Measurements from ENCODE around the gene SCIN. TPM values are rescaled to one million over a fixed set of nuclear protein-coding genes. Genes with fewer than 3 reads are reported as not detected.
"Not testable (repeated sequence)": the region's sequence is repeated elsewhere in the genome, so short reads cannot be mapped to it uniquely, and the experiment has no call there.

SCIN gene
- total RNA-seq: under 1 TPM; 0.29 to 0.35 TPM
- polyA plus RNA-seq: not detected

- peak within 1 kb of the TSS; percentile 40 for H3K4me3 ChIP-seq (ENCODE audit: low read length)
- Mint-ChIP-seq H3K27me3 (peaks cover 20 to 44% of the 10 kb centered on the region in 2 donors), H3K36me3 (no peaks in the 10 kb centered on the region), H3K27ac (peak within 1 kb of the TSS in 2 of 8 donors; percentile 11 to 30), H3K4me3 (peak within 1 kb of the TSS; percentile 47 to 90 (median 79)), H3K9me3 (no peaks in the 10 kb centered on the region), H3K4me1 (peaks cover 13 to 19% (median 16%) of the 10 kb centered on the region in 3 donors)
- no peaks in the 10 kb centered on the region for H3K9me3 ChIP-seq (ENCODE audit: low read length)
- H3K27ac ChIP-seq (ENCODE audit: low read depth, low read length): no peak within 1 kb of the TSS
- peaks cover 4% of the 10 kb centered on the region for H3K4me1 ChIP-seq (ENCODE audit: insufficient read depth, low read length)
- DNase-seq: peak in 2 of 5 donors; percentile 1 to 44
- ChIA-PET POLR2A (no interaction called here), CTCF (no interaction called here)
- H3K27me3 ChIP-seq (ENCODE audit: insufficient read depth, low read length, poor library complexity, severe bottlenecking): no peaks in the 10 kb centered on the region
- no peaks in the 10 kb centered on the region for H3K36me3 ChIP-seq (ENCODE audit: insufficient read depth, low read length)
These were observed at the start of gene SCIN for GRCh38 chr7:12570534-12571461. TSS of gene SCIN (plus strand) at chr7:12570720. CDS start at chr7:12570787, 67 bp downstream.

GRCh38 chr7:12524794-12525386, 45.6 kb upstream of the SCIN start:
- Histone ChIP-seq H3K36me3 (ENCODE audit: insufficient read depth, low read length) (no peaks in the 10 kb centered on the region), H3K27ac (ENCODE audit: low read depth, low read length) (no peak overlapping the region), H3K27me3 (ENCODE audit: insufficient read depth, low read length, poor library complexity, severe bottlenecking) (no peaks in the 10 kb centered on the region), H3K9me3 (ENCODE audit: low read length) (no peaks in the 10 kb centered on the region), H3K4me1 (ENCODE audit: insufficient read depth, low read length) (no peaks in the 10 kb centered on the region), H3K4me3 (ENCODE audit: low read length) (no peak overlapping the region)
- H3K9me3 Mint-ChIP-seq: no peaks in the 10 kb centered on the region
- no peak overlapping the region for H3K4me3 Mint-ChIP-seq
- peaks cover 0 to 4% (median 0%) of the 10 kb centered on the region in 3 donors for H3K4me1 Mint-ChIP-seq
- H3K27ac Mint-ChIP-seq: no peak overlapping the region
- peak in 2 of 5 donors; percentile 7 to 9 for DNase-seq
- H3K27me3 Mint-ChIP-seq: peaks cover 0 to 39% of the 10 kb centered on the region in 2 donors
- POLR2A ChIA-PET: no interaction called here
- H3K36me3 Mint-ChIP-seq: no peaks in the 10 kb centered on the region
- CTCF ChIA-PET: interaction anchor here (0.8 to 3.6 kb wide), 6 partner anchors 10 to 742 kb away, joined by 3 to 16 read pairs (median 4); no protein-coding TSS in a partner anchor

GRCh38 chr7:12526693-12527092, 43.8 kb upstream of the SCIN start:
- POLR2A ChIA-PET: not testable (repeated sequence)
- CTCF ChIA-PET: interaction anchor here (3.6 kb wide), 1 partner anchor 735 kb away, joined by 16 read pairs; no protein-coding TSS in a partner anchor

GRCh38 chr7:12527670-12528069, 42.9 kb upstream of the SCIN start:
- DNase-seq; H3K4me1 Mint-ChIP-seq; H3K9me3 Mint-ChIP-seq; H3K4me3 ChIP-seq (ENCODE audit: low read length); CTCF ChIA-PET; H3K36me3 ChIP-seq (ENCODE audit: insufficient read depth, low read length); H3K4me3 Mint-ChIP-seq; H3K27ac Mint-ChIP-seq; H3K36me3 Mint-ChIP-seq; H3K27me3 ChIP-seq (ENCODE audit: insufficient read depth, low read length, poor library complexity, severe bottlenecking); H3K27ac ChIP-seq (ENCODE audit: low read depth, low read length); POLR2A ChIA-PET; H3K4me1 ChIP-seq (ENCODE audit: insufficient read depth, low read length); H3K9me3 ChIP-seq (ENCODE audit: low read length): not testable (repeated sequence)
- H3K27me3 Mint-ChIP-seq: peaks cover 1 to 31% of the 10 kb centered on the region in 2 donors

More at GRCh38 chr7:12526693-12527092, 43.8 kb upstream of the SCIN start:
- H3K4me1 Mint-ChIP-seq; H3K4me3 ChIP-seq (ENCODE audit: low read length); H3K27me3 ChIP-seq (ENCODE audit: insufficient read depth, low read length, poor library complexity, severe bottlenecking); H3K9me3 Mint-ChIP-seq; H3K27ac ChIP-seq (ENCODE audit: low read depth, low read length); H3K9me3 ChIP-seq (ENCODE audit: low read length); H3K27ac Mint-ChIP-seq; H3K36me3 ChIP-seq (ENCODE audit: insufficient read depth, low read length); H3K4me1 ChIP-seq (ENCODE audit: insufficient read depth, low read length); H3K36me3 Mint-ChIP-seq; DNase-seq; H3K4me3 Mint-ChIP-seq: not testable (repeated sequence)
- H3K27me3 Mint-ChIP-seq: peaks cover 0 to 31% of the 10 kb centered on the region in 2 donors

- Histone ChIP-seq H3K4me1 (ENCODE audit: insufficient read depth, low read length) (no peaks in the 10 kb centered on the region), H3K36me3 (ENCODE audit: insufficient read depth, low read length) (no peaks in the 10 kb centered on the region), H3K27me3 (ENCODE audit: insufficient read depth, low read length, poor library complexity, severe bottlenecking) (no peaks in the 10 kb centered on the region), H3K4me3 (ENCODE audit: low read length) (no peak overlapping the region), H3K27ac (ENCODE audit: low read depth, low read length) (no peak overlapping the region), H3K9me3 (ENCODE audit: low read length) (no peaks in the 10 kb centered on the region)
- DNase-seq: no peak
- no peaks in the 10 kb centered on the region for H3K36me3 Mint-ChIP-seq
- peaks cover 8 to 31% of the 10 kb centered on the region in 2 donors for H3K27me3 Mint-ChIP-seq
- no peaks in the 10 kb centered on the region for H3K4me1 Mint-ChIP-seq
- ChIA-PET CTCF (no interaction called here), POLR2A (no interaction called here)
- no peak overlapping the region for H3K27ac Mint-ChIP-seq
- H3K4me3 Mint-ChIP-seq: no peak overlapping the region
- no peaks in the 10 kb centered on the region for H3K9me3 Mint-ChIP-seq
These were observed 40.4 kb upstream of the SCIN start for GRCh38 chr7:12529971-12530710.

GRCh38 chr7:12531784-12532183, 38.7 kb upstream of the SCIN start:
- no peaks in the 10 kb centered on the region for H3K36me3 ChIP-seq (ENCODE audit: insufficient read depth, low read length)
- no peak overlapping the region for H3K4me3 ChIP-seq (ENCODE audit: low read length)
- no peaks in the 10 kb centered on the region for H3K27me3 ChIP-seq (ENCODE audit: insufficient read depth, low read length, poor library complexity, severe bottlenecking)
- H3K27ac Mint-ChIP-seq: no peak overlapping the region
- no peaks in the 10 kb centered on the region for H3K9me3 Mint-ChIP-seq
- ChIA-PET CTCF (no interaction called here), POLR2A (no interaction called here)
- peaks cover 13 to 33% of the 10 kb centered on the region in 2 donors for H3K27me3 Mint-ChIP-seq
- DNase-seq: no peak
- no peaks in the 10 kb centered on the region for H3K9me3 ChIP-seq (ENCODE audit: low read length)
- H3K27ac ChIP-seq (ENCODE audit: low read depth, low read length): no peak overlapping the region
- H3K4me1 Mint-ChIP-seq: no peaks in the 10 kb centered on the region
- H3K4me1 ChIP-seq (ENCODE audit: insufficient read depth, low read length): no peaks in the 10 kb centered on the region
- H3K4me3 Mint-ChIP-seq: no peak overlapping the region
- no peaks in the 10 kb centered on the region for H3K36me3 Mint-ChIP-seq

- no peaks in the 10 kb centered on the region for H3K9me3 ChIP-seq (ENCODE audit: low read length)
- Mint-ChIP-seq H3K27me3 (peaks cover 15 to 27% of the 10 kb centered on the region in 2 donors), H3K4me3 (no peak overlapping the region), H3K36me3 (no peaks in the 10 kb centered on the region), H3K9me3 (no peaks in the 10 kb centered on the region), H3K27ac (no peak overlapping the region), H3K4me1 (no peaks in the 10 kb centered on the region)
- DNase-seq: no peak
- no peak overlapping the region for H3K4me3 ChIP-seq (ENCODE audit: low read length)
- POLR2A ChIA-PET: no interaction called here
- H3K36me3 ChIP-seq (ENCODE audit: insufficient read depth, low read length): no peaks in the 10 kb centered on the region
- no peaks in the 10 kb centered on the region for H3K27me3 ChIP-seq (ENCODE audit: insufficient read depth, low read length, poor library complexity, severe bottlenecking)
- no peaks in the 10 kb centered on the region for H3K4me1 ChIP-seq (ENCODE audit: insufficient read depth, low read length)
- CTCF ChIA-PET: no interaction called here
- no peak overlapping the region for H3K27ac ChIP-seq (ENCODE audit: low read depth, low read length)
These were observed 36.5 kb upstream of the SCIN start for GRCh38 chr7:12534046-12534445.

GRCh38 chr7:12539681-12540080, 30.8 kb upstream of the SCIN start:
- Mint-ChIP-seq H3K4me3 (no peak overlapping the region), H3K27me3 (peaks cover 11 to 13% of the 10 kb centered on the region in 2 donors), H3K9me3 (no peaks in the 10 kb centered on the region), H3K27ac (no peak overlapping the region), H3K4me1 (no peaks in the 10 kb centered on the region), H3K36me3 (no peaks in the 10 kb centered on the region)
- Histone ChIP-seq H3K27me3 (ENCODE audit: insufficient read depth, low read length, poor library complexity, severe bottlenecking) (no peaks in the 10 kb centered on the region), H3K4me1 (ENCODE audit: insufficient read depth, low read length) (no peaks in the 10 kb centered on the region), H3K36me3 (ENCODE audit: insufficient read depth, low read length) (no peaks in the 10 kb centered on the region), H3K27ac (ENCODE audit: low read depth, low read length) (no peak overlapping the region), H3K9me3 (ENCODE audit: low read length) (no peaks in the 10 kb centered on the region), H3K4me3 (ENCODE audit: low read length) (no peak overlapping the region)
- no peak for DNase-seq
- ChIA-PET CTCF (no interaction called here), POLR2A (no interaction called here)
